Measurements from ENCODE around the gene TSHB. TPM values are rescaled to one million over a fixed set of nuclear protein-coding genes. Genes with fewer than 3 reads are reported as not detected.

TSHB gene
- total and polyA plus RNA-seq, 3 experiments from 2014 or later, result not detected

DNA sequence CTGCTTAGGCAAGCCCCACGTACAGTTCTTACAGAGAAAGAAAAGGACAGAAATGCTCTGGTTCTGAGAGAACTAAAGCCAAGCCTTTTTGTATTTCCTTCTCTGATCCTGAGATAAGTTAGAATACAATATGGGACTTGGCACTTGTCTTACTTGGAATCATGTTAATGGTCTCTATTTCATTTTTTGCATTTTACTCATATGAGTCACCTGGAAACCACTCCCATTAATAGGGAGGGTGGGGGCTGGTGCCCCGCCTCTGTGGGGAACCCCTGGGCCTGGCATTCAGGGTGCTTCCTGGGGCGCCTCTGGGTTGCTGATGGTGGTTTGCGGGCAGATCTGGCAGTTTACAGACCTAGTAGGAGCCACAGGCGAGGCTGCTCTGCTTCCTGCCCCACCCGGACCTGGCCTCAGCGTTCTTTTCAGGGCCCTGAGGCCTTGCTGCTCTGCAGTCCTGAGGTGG is 32.9 kb downstream of the TSHB start:
- CTCF ChIA-PET, result interaction anchor here (1.0 kb wide), 1 partner anchor 10 kb away, joined by 3 read pairs; no protein-coding TSS in a partner anchor
- peak overlapping the region; percentile 94 for H3K27ac ChIP-seq (ENCODE audit: low read depth, low read length)

DNA sequence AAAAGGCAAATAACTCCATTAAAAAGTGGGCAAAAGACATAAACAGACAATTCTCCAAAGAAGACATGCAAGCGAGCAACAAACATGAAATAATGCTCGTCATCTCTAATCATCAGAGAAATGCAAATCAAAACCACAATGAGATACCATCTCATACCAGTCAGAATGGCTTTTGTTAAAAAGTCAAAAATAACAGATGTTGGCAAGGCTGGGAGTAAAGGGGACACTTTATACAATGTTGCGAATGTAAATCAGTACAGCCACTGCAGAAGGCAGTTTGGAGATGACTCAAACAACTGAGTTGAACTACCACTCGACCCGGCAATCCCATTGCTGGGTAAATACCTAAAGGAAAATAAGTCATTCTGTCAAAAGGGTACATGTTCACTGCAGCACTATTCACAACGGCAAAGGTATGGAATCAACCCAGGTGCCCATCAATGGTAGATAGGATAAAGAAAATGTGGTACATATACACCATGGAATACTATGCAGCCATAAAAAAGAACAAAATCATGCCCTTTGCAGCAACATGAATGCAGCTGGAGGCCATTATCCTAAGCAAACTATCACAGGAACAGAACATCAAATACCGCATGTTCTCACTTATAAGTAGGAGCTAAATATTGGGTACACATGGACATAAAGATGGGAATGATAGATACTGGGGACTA is 33.7 kb downstream of the TSHB start:
- H3K36me3 Mint-ChIP-seq, result peaks cover 0 to 4% (median 3%) of the 10 kb centered on the region in 3 donors
- H3K27me3 ChIP-seq (ENCODE audit: insufficient read depth, low read length, poor library complexity, severe bottlenecking), result no peaks in the 10 kb centered on the region
- H3K4me3 Mint-ChIP-seq, result peak overlapping the region; percentile 65 to 87 (median 80)
- no peaks in the 10 kb centered on the region for H3K36me3 ChIP-seq (ENCODE audit: insufficient read depth, low read length)
- ChIA-PET CTCF (no interaction called here), POLR2A (interaction anchor here (1.7 kb wide), 1 partner anchor 36 kb away, joined by 7 read pairs; no protein-coding TSS in a partner anchor)
- H3K4me1 Mint-ChIP-seq, result peaks cover 42 to 51% (median 44%) of the 10 kb centered on the region in 3 donors
- no peaks in the 10 kb centered on the region for H3K9me3 ChIP-seq (ENCODE audit: low read length)
- no peaks in the 10 kb centered on the region for H3K9me3 Mint-ChIP-seq
- H3K27ac Mint-ChIP-seq, result peak overlapping the region; percentile 97 to 100 (median 98)
- H3K4me3 ChIP-seq (ENCODE audit: low read length), result peak overlapping the region; percentile 42
- H3K27me3 Mint-ChIP-seq, result no peaks in the 10 kb centered on the region
- peak overlapping the region; percentile 94 for H3K27ac ChIP-seq (ENCODE audit: low read depth, low read length)
- peak in 3 of 5 donors; percentile 62 to 83 (median 78) for DNase-seq
- peaks cover 37% of the 10 kb centered on the region for H3K4me1 ChIP-seq (ENCODE audit: insufficient read depth, low read length)

More for the DNA sequence above, 32.9 kb downstream of the TSHB start:
- peak overlapping the region; percentile 65 to 87 (median 80) for H3K4me3 Mint-ChIP-seq
- peak overlapping the region; percentile 97 to 100 (median 98) for H3K27ac Mint-ChIP-seq
- no peaks in the 10 kb centered on the region for H3K9me3 Mint-ChIP-seq
- Histone ChIP-seq H3K36me3 (ENCODE audit: insufficient read depth, low read length) (no peaks in the 10 kb centered on the region), H3K4me3 (ENCODE audit: low read length) (peak overlapping the region; percentile 42), H3K4me1 (ENCODE audit: insufficient read depth, low read length) (peaks cover 37% of the 10 kb centered on the region), H3K27me3 (ENCODE audit: insufficient read depth, low read length, poor library complexity, severe bottlenecking) (no peaks in the 10 kb centered on the region), H3K9me3 (ENCODE audit: low read length) (no peaks in the 10 kb centered on the region)
- H3K36me3 Mint-ChIP-seq, result peaks cover 0 to 5% (median 3%) of the 10 kb centered on the region in 3 donors
- H3K27me3 Mint-ChIP-seq, result no peaks in the 10 kb centered on the region
- H3K4me1 Mint-ChIP-seq, result peaks cover 42 to 51% (median 44%) of the 10 kb centered on the region in 3 donors
- peak; percentile 91 to 99 (median 97) for DNase-seq
- POLR2A ChIA-PET, result interaction anchor here (1.7 kb wide), 1 partner anchor 36 kb away, joined by 7 read pairs; no protein-coding TSS in a partner anchor

DNA sequence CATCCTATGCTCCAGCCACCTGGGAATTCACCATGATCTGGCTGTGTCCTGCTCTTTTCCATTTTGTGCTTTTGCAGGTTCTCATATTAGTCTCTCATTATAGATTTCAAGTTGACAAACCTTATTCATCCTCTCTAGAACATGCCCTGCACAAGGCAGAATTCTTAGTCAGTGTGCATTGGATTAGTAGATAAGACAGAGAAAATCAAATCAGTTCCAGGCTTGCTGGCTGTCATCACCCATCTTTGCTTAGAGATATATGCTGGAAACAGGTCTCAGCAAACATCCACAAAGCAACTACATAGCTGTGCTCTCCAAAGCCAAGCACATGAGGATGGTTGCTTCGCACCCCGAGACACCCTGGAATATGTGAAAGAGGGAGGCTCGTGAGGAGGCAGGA is 34.8 kb downstream of the TSHB start:
- DNase-seq, result no peak
- no peaks in the 10 kb centered on the region for H3K9me3 ChIP-seq (ENCODE audit: low read length)
- H3K27ac ChIP-seq (ENCODE audit: low read depth, low read length), result no peak overlapping the region
- H3K4me3 ChIP-seq (ENCODE audit: low read length), result no peak overlapping the region
- Mint-ChIP-seq H3K4me1 (peaks cover 42 to 51% (median 44%) of the 10 kb centered on the region in 3 donors), H3K4me3 (peak overlapping the region in 2 of 7 donors; percentile 3 to 4), H3K27ac (peak overlapping the region; percentile 55 to 100 (median 98)), H3K36me3 (no peaks in the 10 kb centered on the region), H3K9me3 (no peaks in the 10 kb centered on the region), H3K27me3 (no peaks in the 10 kb centered on the region)
- POLR2A ChIA-PET, result no interaction called here
- no peaks in the 10 kb centered on the region for H3K27me3 ChIP-seq (ENCODE audit: insufficient read depth, low read length, poor library complexity, severe bottlenecking)
- H3K4me1 ChIP-seq (ENCODE audit: insufficient read depth, low read length), result peaks cover 37% of the 10 kb centered on the region
- H3K36me3 ChIP-seq (ENCODE audit: insufficient read depth, low read length), result no peaks in the 10 kb centered on the region
- CTCF ChIA-PET, result interaction anchor here (0.8 to 2.2 kb wide), 2 partner anchors 18 to 34 kb away, joined by 3 to 7 read pairs; no protein-coding TSS in a partner anchor

DNA sequence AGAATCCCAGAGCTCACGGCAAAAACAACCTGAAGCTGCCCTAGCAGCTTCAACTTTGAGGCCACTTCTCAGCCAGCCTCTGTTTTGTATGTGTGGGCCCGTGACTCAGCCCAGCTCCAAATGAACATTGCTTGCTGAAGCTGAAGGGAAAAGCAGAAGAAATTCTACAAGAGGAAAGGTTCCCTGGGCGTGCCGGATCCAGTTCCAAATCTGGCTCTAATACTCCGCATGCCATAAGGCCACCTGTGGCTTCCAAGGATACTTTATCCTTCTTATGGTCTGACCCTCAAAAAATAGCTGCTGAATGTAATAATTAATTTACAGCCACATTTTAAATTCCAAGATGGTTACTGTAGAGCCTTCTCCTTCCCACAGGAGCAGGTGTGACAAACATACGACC is 35.4 kb downstream of the TSHB start:
- peak overlapping the region in 5 of 8 donors; percentile 13 to 98 (median 54) for H3K27ac Mint-ChIP-seq
- POLR2A ChIA-PET, result no interaction called here
- H3K4me1 ChIP-seq (ENCODE audit: insufficient read depth, low read length), result peaks cover 38% of the 10 kb centered on the region

DNA sequence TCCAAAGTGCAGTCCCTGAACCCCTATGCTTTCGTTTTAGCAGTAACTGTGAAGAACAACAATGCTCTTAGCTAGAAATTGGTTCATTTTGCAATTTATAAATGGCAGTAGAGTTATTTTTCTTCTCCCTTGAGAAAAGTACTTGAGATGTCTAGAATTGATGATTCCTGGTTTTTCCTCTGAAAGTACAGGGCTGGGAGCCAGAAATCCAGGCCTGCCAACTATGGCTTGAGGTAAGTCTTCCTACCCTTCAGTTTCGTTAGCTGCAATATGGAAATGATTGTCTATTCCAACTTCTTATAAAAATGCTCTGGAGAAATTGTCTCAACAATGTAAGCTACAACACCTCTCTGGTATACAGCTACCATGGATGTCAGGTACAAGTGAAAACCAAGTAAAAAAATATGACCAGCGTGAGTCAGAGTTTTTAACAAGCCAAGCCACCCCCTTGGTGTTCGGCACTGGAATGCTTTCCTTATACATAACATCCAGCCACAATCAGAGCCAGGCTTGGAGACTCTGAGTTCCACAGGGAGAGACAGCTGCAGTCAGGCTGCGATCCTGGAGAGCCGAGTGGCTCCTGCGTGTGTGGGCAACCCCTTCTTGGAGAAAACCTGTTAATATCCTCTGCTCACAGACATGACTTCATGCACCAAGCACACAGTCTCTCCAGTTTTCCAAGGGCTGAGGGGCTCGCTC is 37.7 kb downstream of the TSHB start:
- POLR2A ChIA-PET, result no interaction called here
- H3K4me1 ChIP-seq (ENCODE audit: insufficient read depth, low read length), result peaks cover 32% of the 10 kb centered on the region

More for the DNA sequence above, 35.4 kb downstream of the TSHB start:
- H3K9me3 Mint-ChIP-seq, result no peaks in the 10 kb centered on the region
- no peak overlapping the region for H3K27ac ChIP-seq (ENCODE audit: low read depth, low read length)
- H3K27me3 Mint-ChIP-seq, result no peaks in the 10 kb centered on the region
- peaks cover 46 to 57% (median 47%) of the 10 kb centered on the region in 3 donors for H3K4me1 Mint-ChIP-seq
- H3K36me3 ChIP-seq (ENCODE audit: insufficient read depth, low read length), result no peaks in the 10 kb centered on the region
- H3K4me3 Mint-ChIP-seq, result no peak overlapping the region
- no peaks in the 10 kb centered on the region for H3K27me3 ChIP-seq (ENCODE audit: insufficient read depth, low read length, poor library complexity, severe bottlenecking)
- CTCF ChIA-PET, result interaction anchor here (0.8 to 2.2 kb wide), 2 partner anchors 18 to 34 kb away, joined by 3 to 7 read pairs; no protein-coding TSS in a partner anchor
- H3K36me3 Mint-ChIP-seq, result no peaks in the 10 kb centered on the region
- DNase-seq, result no peak
- H3K4me3 ChIP-seq (ENCODE audit: low read length), result no peak overlapping the region
- no peaks in the 10 kb centered on the region for H3K9me3 ChIP-seq (ENCODE audit: low read length)

DNA sequence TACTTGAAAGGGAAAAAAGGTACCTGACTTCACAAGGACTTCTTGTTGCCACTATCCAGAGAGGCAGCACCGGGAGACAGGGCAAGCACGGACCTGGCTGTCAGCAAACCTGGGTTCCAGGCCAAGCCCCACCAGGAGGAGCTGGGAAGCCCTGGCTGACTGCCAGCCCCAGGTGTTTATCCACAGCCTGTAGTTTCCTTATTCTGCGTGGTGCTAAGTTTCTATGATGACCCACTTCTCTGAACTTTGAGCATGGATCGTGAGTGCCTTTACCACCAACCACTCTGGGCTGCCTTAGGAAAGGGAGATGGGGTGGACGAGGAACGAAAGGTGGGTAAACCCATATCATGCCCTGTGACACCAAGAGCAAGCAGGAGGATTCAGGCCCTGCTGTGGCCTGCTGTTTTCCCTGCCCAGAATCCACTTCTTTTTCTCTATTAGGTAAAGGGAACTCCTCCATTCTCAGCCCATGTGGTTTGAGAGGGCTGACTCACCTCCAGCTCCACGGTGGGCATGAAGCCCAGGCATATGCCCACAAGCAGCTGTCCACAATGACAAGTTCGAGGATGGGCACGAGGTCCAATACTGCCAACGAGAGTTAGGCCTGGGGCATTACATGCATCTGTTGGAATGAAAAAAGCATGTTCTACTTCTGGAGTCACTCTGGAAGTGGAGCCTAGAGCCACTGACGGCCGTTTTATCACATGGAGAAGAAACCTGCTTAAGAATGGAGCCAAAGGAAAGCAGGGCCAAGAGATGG is 39.4 kb downstream of the TSHB start:
- Histone ChIP-seq H3K27ac (ENCODE audit: low read depth, low read length) (no peak overlapping the region), H3K36me3 (ENCODE audit: insufficient read depth, low read length) (no peaks in the 10 kb centered on the region), H3K4me3 (ENCODE audit: low read length) (no peak overlapping the region), H3K4me1 (ENCODE audit: insufficient read depth, low read length) (peaks cover 16% of the 10 kb centered on the region), H3K27me3 (ENCODE audit: insufficient read depth, low read length, poor library complexity, severe bottlenecking) (no peaks in the 10 kb centered on the region), H3K9me3 (ENCODE audit: low read length) (no peaks in the 10 kb centered on the region)
- no peaks in the 10 kb centered on the region for H3K36me3 Mint-ChIP-seq
- no peak overlapping the region for H3K4me3 Mint-ChIP-seq
- peaks cover 28 to 51% (median 29%) of the 10 kb centered on the region in 3 donors for H3K4me1 Mint-ChIP-seq
- ChIA-PET CTCF (no interaction called here), POLR2A (no interaction called here)
- peaks cover 0 to 2% of the 10 kb centered on the region in 2 donors for H3K27me3 Mint-ChIP-seq
- DNase-seq, result no peak
- H3K27ac Mint-ChIP-seq, result peak overlapping the region in 3 of 8 donors; percentile 8 to 38 (median 14)
- no peaks in the 10 kb centered on the region for H3K9me3 Mint-ChIP-seq

More for the DNA sequence above, 37.7 kb downstream of the TSHB start:
- CTCF ChIA-PET, result no interaction called here
- H3K36me3 ChIP-seq (ENCODE audit: insufficient read depth, low read length), result no peaks in the 10 kb centered on the region
- no peak overlapping the region for H3K4me3 Mint-ChIP-seq
- DNase-seq, result no peak
- H3K9me3 Mint-ChIP-seq, result no peaks in the 10 kb centered on the region
- H3K4me1 Mint-ChIP-seq, result peaks cover 38 to 51% (median 46%) of the 10 kb centered on the region in 3 donors
- H3K36me3 Mint-ChIP-seq, result no peaks in the 10 kb centered on the region
- no peak overlapping the region for H3K27ac Mint-ChIP-seq
- no peak overlapping the region for H3K4me3 ChIP-seq (ENCODE audit: low read length)
- no peaks in the 10 kb centered on the region for H3K27me3 ChIP-seq (ENCODE audit: insufficient read depth, low read length, poor library complexity, severe bottlenecking)
- no peaks in the 10 kb centered on the region for H3K9me3 ChIP-seq (ENCODE audit: low read length)
- H3K27me3 Mint-ChIP-seq, result no peaks in the 10 kb centered on the region
- H3K27ac ChIP-seq (ENCODE audit: low read depth, low read length), result no peak overlapping the region

DNA sequence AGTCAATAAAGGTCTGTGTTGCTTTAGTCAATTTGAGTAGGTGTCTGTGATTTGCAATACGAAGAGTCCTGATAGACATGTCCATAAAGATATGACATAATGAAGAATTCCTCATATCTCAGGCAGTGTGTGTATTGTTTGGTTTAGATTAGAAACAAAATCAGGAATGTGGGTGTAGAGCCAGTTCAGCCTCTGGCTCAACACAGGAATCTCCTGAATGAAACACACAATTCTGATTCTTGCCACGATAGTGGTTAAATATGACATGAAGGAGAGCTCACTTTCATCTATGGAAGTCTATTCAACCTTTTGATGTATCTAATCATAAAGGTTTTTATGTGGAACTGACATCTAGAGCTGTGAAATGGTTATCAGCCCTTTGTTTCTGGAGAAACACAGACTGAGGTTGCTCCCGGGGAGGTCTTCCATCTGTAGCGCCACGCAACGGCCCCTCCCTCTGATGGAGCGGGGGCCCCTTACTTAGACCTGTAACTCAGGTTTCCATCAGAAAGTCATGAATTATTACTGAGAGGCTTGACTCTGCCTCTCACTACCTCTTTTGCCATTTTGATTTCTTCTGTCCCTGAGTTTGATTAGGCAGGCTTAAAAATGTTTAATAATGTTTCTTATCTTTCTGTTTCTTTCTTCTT is 40.2 kb downstream of the TSHB start:
- H3K27ac ChIP-seq (ENCODE audit: low read depth, low read length), result no peak overlapping the region
- H3K4me3 ChIP-seq (ENCODE audit: low read length), result no peak overlapping the region
- H3K4me1 Mint-ChIP-seq, result peaks cover 21 to 49% (median 23%) of the 10 kb centered on the region in 3 donors
- H3K4me3 Mint-ChIP-seq, result no peak overlapping the region
- POLR2A ChIA-PET, result no interaction called here
- no peaks in the 10 kb centered on the region for H3K9me3 ChIP-seq (ENCODE audit: low read length)
- H3K27me3 ChIP-seq (ENCODE audit: insufficient read depth, low read length, poor library complexity, severe bottlenecking), result no peaks in the 10 kb centered on the region
- H3K9me3 Mint-ChIP-seq, result no peaks in the 10 kb centered on the region
- no peaks in the 10 kb centered on the region for H3K36me3 Mint-ChIP-seq
- H3K36me3 ChIP-seq (ENCODE audit: insufficient read depth, low read length), result no peaks in the 10 kb centered on the region
- H3K27me3 Mint-ChIP-seq, result peaks cover 0 to 5% of the 10 kb centered on the region in 2 donors
- H3K27ac Mint-ChIP-seq, result peak overlapping the region in 3 of 8 donors; percentile 5 to 14 (median 8)
- CTCF ChIA-PET, result no interaction called here
- peaks cover 9% of the 10 kb centered on the region for H3K4me1 ChIP-seq (ENCODE audit: insufficient read depth, low read length)
- DNase-seq, result no peak
